ENCODE data around the gene LBR. TPM values are rescaled to one million over a fixed set of nuclear protein-coding genes. Genes with fewer than 3 reads are reported as not detected.
A peak's percentile ranks its signal among the peaks of the same experiment; 100 is the strongest.

LBR gene
- total and polyA plus RNA-seq, 2 of the 4 experiments (the other 2 are of a cell fraction): 21.3 to 24.9 TPM

DNA sequence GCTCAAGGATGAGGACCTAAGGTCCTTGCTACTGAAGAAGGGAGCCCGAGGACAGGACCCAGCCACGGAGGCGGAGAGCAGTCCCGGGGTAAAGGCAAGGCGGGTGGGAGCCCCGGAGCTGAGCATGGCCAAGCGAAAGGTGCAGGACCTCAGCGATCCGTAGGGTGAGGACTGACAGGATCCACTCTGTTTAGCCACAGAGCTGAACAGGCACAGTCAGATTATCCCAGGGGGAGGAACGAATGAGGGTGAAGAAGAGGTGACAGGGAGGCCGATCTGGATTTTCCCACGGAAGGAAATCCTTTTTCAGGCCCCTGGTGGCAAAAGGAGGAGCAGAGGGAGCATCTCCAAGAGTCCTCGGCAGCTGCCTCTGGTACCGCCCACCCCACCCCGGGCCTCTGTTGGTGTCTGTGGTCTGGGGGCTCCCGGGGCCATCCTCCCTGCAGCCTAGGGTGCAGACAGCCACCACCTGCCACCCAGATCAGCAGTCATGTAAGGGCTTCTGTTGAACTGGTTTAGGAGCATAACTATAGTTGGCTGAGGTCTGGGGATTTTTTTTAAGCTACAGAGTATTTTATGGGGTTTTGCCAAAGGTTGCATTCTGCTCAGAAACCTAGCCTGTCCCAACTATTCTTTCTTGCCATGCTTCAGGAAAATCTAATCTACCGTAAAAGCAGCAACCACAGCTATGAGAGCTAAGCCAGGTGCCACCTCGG is 32.3 kb upstream of the LBR start:
- POLR2A ChIA-PET (ENCODE audit: unreplicated experiment): no interaction called here

More for the DNA sequence above, 32.3 kb upstream of the LBR start:
- no peak overlapping the region; the same call in 1 of the 2 replicates for H2BK20ac ChIP-seq (ENCODE audit: low read depth, low read length)
- dilution Hi-C loops (cut with HindIII; ENCODE audit: low sequenced_read_pairs, unreplicated experiment): loop anchor here (25.0 kb wide), 1 partner anchor 527 kb away; the partner anchor contains the start of gene SDE2
- H4K20me1 ChIP-seq (ENCODE audit: insufficient read depth, low read length): no peaks in the 10 kb centered on the region; the same call in 1 of the 2 replicates
- peaks cover 14% of the 10 kb centered on the region for H3K4me1 ChIP-seq (ENCODE audit: control insufficient read depth, insufficient read depth, low read length)
- no peak overlapping the region for H4K8ac ChIP-seq (ENCODE audit: low read depth in 2 of 2, low read length in 2 of 2)
- BruUV-seq (replicated peaks): no TSS peak
- no peak overlapping the region for H3K23ac ChIP-seq (ENCODE audit: low read depth, low read length)
- CTCF ChIA-PET: interaction anchor here (2.3 kb wide), 1 partner anchor 15 kb away, joined by 6 read pairs; no protein-coding TSS in a partner anchor
- H3K9me1 ChIP-seq (ENCODE audit: insufficient read depth, low read length): peaks cover 12% of the 10 kb centered on the region
- no peak overlapping the region for H3K4me3 ChIP-seq (ENCODE audit: insufficient read depth, low read depth, low read length)
- no peak overlapping the region for H4K91ac ChIP-seq (ENCODE audit: insufficient read depth, low read depth, low read length)
- H3K18ac ChIP-seq (ENCODE audit: low read depth, low read length): no peak overlapping the region
- 66% methylated on average over 8 of the region's 18 CpGs; no CpG with 5 or more reads in 1 of the 2 experiments for WGBS, 2 experiments (ENCODE audit: extremely low coverage in 2 of 2, insufficient read length in 1 of 2)
- peak overlapping the region; percentile 37; the same call in 1 of the 2 replicates for H3K4ac ChIP-seq (ENCODE audit: low read depth, low read length)
- H3K27me3 ChIP-seq (ENCODE audit: control insufficient read depth, insufficient read depth, low read length): 0 out of 2 replicates have a peak, but pooled peaks cover 1% of the 10 kb centered on the region
- no peak overlapping the region for H2BK5ac ChIP-seq (ENCODE audit: low read depth, low read length, poor library complexity, severe bottlenecking)
- peak overlapping the region; percentile 15; the same call in 1 of the 3 replicates for H2BK15ac ChIP-seq (ENCODE audit: low read depth, low read length)
- H3K4me2 ChIP-seq (ENCODE audit: low read depth, low read length): no peak overlapping the region; the same call in 1 of the 2 replicates
- H2AK9ac ChIP-seq (replicated peaks; ENCODE audit: low read depth, low read length, poor library complexity): no peak overlapping the region
- no peak overlapping the region for H3K56ac ChIP-seq (ENCODE audit: extremely low read depth, insufficient read depth, low read length)
- intact Hi-C loops (cut with micrococcal nuclease): no loop called here
- no peaks in the 10 kb centered on the region for H3K36me3 ChIP-seq (ENCODE audit: control insufficient read depth, insufficient read depth, low read length)
- peak overlapping the region; percentile 71 for H2AFZ ChIP-seq (replicated peaks; ENCODE audit: low read length, poor library complexity)
- no peak overlapping the region for H3K9ac ChIP-seq (ENCODE audit: low read depth, low read length)
- in situ Hi-C loops (cut with MboI; ENCODE audit: low sequenced_read_pairs): no loop called here
- peak overlapping the region; percentile 11; the same call in 1 of the 2 replicates for H2AK5ac ChIP-seq (ENCODE audit: low read depth, low read length)
- no peak overlapping the region for H3K14ac ChIP-seq (replicated peaks; ENCODE audit: low read depth, low read length)
- no peak overlapping the region for H3K27ac ChIP-seq (ENCODE audit: insufficient read depth, low read length)
- TF ChIP-seq RFX5 (IDR thresholded peaks at IDR 0.05; ENCODE audit: low read depth, low read length) (no peak), MXI1 (IDR thresholded peaks at IDR 0.05; ENCODE audit: borderline replicate concordance, low read depth, low read length) (no peak), MAFK (IDR thresholded peaks at IDR 0.05; ENCODE audit: low read depth, low read length) (no peak), RAD21 (IDR thresholded peaks at IDR 0.05; ENCODE audit: low read length) (no peak), MAZ (IDR thresholded peaks at IDR 0.05; ENCODE audit: borderline replicate concordance, low read depth, low read length) (no peak), BHLHE40 (IDR thresholded peaks at IDR 0.05; ENCODE audit: low read depth, low read length) (no peak), RCOR1 (IDR thresholded peaks at IDR 0.05; ENCODE audit: insufficient replicate concordance, low read length) (no peak)
- TF ChIP-seq, protein P1, sequence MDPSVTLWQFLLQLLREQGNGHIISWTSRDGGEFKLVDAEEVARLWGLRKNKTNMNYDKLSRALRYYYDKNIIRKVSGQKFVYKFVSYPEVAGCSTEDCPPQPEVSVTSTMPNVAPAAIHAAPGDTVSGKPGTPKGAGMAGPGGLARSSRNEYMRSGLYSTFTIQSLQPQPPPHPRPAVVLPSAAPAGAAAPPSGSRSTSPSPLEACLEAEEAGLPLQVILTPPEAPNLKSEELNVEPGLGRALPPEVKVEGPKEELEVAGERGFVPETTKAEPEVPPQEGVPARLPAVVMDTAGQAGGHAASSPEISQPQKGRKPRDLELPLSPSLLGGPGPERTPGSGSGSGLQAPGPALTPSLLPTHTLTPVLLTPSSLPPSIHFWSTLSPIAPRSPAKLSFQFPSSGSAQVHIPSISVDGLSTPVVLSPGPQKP (IDR thresholded peaks at IDR 0.05; ENCODE audit: borderline replicate concordance, low read depth, low read length): no peak
- TF ChIP-seq, protein P2, sequence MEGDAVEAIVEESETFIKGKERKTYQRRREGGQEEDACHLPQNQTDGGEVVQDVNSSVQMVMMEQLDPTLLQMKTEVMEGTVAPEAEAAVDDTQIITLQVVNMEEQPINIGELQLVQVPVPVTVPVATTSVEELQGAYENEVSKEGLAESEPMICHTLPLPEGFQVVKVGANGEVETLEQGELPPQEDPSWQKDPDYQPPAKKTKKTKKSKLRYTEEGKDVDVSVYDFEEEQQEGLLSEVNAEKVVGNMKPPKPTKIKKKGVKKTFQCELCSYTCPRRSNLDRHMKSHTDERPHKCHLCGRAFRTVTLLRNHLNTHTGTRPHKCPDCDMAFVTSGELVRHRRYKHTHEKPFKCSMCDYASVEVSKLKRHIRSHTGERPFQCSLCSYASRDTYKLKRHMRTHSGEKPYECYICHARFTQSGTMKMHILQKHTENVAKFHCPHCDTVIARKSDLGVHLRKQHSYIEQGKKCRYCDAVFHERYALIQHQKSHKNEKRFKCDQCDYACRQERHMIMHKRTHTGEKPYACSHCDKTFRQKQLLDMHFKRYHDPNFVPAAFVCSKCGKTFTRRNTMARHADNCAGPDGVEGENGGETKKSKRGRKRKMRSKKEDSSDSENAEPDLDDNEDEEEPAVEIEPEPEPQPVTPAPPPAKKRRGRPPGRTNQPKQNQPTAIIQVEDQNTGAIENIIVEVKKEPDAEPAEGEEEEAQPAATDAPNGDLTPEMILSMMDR (conservative IDR thresholded peaks at IDR 0.05; ENCODE audit: low read depth, low read length): no peak
- ATAC-seq (ENCODE audit: low read depth) (peak; percentile 8), DNase-seq (no peak)
- no peaks in the 10 kb centered on the region for H3K9me3 ChIP-seq (ENCODE audit: control insufficient read depth, insufficient read depth, low read length)
- no peaks in the 10 kb centered on the region for H3K79me1 ChIP-seq (ENCODE audit: low read depth in 1 of 2, low read length in 2 of 2)
- no peak overlapping the region for H2BK120ac ChIP-seq (ENCODE audit: low read depth, low read length)
- no peak overlapping the region for H4K5ac ChIP-seq (ENCODE audit: low read depth, low read length)

Data from IMR-90 (cell line).